ENCODE measurements around the gene UBN2. TPM values are rescaled to one million over a fixed set of nuclear protein-coding genes. Genes with fewer than 3 reads are reported as not detected.

The UBN2 gene
- total and polyA plus RNA-seq, 2 of the 13 experiments (the other 11 are each of a cell fraction or from before 2014, with no cell fraction given) = 5.6 to 5.7 TPM

DNA sequence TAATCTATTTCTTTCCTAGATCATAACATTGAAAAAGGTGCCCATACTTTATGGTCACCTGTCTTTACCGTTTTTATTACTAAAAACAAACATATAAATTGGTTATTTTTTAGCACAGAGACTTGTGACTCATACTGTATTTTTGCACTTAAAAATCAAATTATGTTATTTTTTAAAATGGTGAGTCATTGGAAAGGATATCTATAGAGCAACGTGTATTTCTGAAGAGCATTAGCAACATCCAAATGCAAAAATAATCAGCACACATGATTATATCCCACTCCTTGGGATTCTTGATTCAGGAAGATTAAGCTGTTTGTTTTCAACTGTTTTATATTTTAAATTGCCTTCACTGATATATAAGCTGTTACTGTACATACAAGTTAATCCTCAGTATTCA lies 69.4 kb downstream of the UBN2 start:
- Histone ChIP-seq H2AFZ (ENCODE audit: low read length) (no peak overlapping the region), H3K9me3 (ENCODE audit: low read length) (no peaks in the 10 kb centered on the region), H3K4me3 (replicated peaks in 1 of 3; ENCODE audit: insufficient read depth in 1 of 3, low read depth in 2 of 3, low read length in 3 of 3) (no peak overlapping the region), H3K4me2 (ENCODE audit: low read depth, low read length) (no peak overlapping the region), H4K20me1 (ENCODE audit: insufficient read depth, low read length) (no peaks in the 10 kb centered on the region), H3K9ac (ENCODE audit: insufficient read depth, low read depth, low read length) (no peak overlapping the region), H3K27ac (ENCODE audit: extremely low read length, insufficient read depth, low read length) (no peak overlapping the region), H3K27me3 (ENCODE audit: control insufficient read depth in 1 of 2, insufficient read depth in 2 of 2, low read length in 2 of 2) (no peaks in the 10 kb centered on the region), H3K79me2 (ENCODE audit: insufficient read depth, low read length) (no peaks in the 10 kb centered on the region), H3K4me1 (ENCODE audit: insufficient read depth, low read length) (peaks cover 61% of the 10 kb centered on the region), H3K36me3 (replicated peaks in 1 of 2; ENCODE audit: control insufficient read depth in 1 of 2, insufficient read depth in 2 of 2, low read length in 2 of 2) (no peaks in the 10 kb centered on the region; a peak in 1 of 5 replicates)
- FAIRE-seq (no peak), ATAC-seq (no peak), DNase-seq (ENCODE audit: low spot score) (no peak)
- POLR2A ChIA-PET = no interaction called here
- intact Hi-C loops (cut with micrococcal nuclease; ENCODE audit: unreplicated experiment) = no loop called here
- BruUV-seq (replicated peaks) = no TSS peak
- WGBS (ENCODE audit: low lambda C conversion rate) = 93% methylated on average over 2 of the region's 2 CpGs
- no peak for TF ChIP-seq ZNF761 (CRISPR knock-in tag; conservative IDR thresholded peaks at IDR 0.05)
- TF ChIP-seq ATRX (CRISPR knock-in tag; IDR thresholded peaks at IDR 0.05; ENCODE audit: borderline replicate concordance) = no peak
- TF ChIP-seq RBM39 (IDR thresholded peaks at IDR 0.05; ENCODE audit: low read depth, low read length, poor library complexity, severe bottlenecking) = no peak
- TF ChIP-seq, protein P1, sequence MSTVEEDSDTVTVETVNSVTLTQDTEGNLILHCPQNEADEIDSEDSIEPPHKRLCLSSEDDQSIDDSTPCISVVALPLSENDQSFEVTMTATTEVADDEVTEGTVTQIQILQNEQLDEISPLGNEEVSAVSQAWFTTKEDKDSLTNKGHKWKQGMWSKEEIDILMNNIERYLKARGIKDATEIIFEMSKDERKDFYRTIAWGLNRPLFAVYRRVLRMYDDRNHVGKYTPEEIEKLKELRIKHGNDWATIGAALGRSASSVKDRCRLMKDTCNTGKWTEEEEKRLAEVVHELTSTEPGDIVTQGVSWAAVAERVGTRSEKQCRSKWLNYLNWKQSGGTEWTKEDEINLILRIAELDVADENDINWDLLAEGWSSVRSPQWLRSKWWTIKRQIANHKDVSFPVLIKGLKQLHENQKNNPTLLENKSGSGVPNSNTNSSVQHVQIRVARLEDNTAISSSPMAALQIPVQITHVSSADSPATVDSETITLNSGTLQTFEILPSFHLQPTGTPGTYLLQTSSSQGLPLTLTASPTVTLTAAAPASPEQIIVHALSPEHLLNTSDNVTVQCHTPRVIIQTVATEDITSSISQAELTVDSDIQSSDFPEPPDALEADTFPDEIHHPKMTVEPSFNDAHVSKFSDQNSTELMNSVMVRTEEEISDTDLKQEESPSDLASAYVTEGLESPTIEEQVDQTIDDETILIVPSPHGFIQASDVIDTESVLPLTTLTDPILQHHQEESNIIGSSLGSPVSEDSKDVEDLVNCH (CRISPR knock-in tag; IDR thresholded peaks at IDR 0.05) = no peak
- no peak for TF ChIP-seq DDIT3 (CRISPR knock-in tag; IDR thresholded peaks at IDR 0.05)
- no peak for TF ChIP-seq ZFX (CRISPR knock-in tag; IDR thresholded peaks at IDR 0.05; ENCODE audit: low read depth)
- TF ChIP-seq ZFP37 (CRISPR knock-in tag; IDR thresholded peaks at IDR 0.05; ENCODE audit: borderline replicate concordance) = no peak
- TF ChIP-seq ZSCAN29 (CRISPR knock-in tag; conservative IDR thresholded peaks at IDR 0.05) = no peak
- TF ChIP-seq ZNF253 (CRISPR knock-in tag; IDR thresholded peaks at IDR 0.05; ENCODE audit: borderline replicate concordance) = no peak
- TF ChIP-seq ZFP1 (CRISPR knock-in tag; IDR thresholded peaks at IDR 0.05) = no peak
- TF ChIP-seq KAT7 (CRISPR knock-in tag; IDR thresholded peaks at IDR 0.05; ENCODE audit: borderline replicate concordance) = no peak
- TF ChIP-seq ZNF652 (CRISPR knock-in tag; IDR thresholded peaks at IDR 0.05; ENCODE audit: borderline replicate concordance, low read depth) = no peak
- CTCF ChIA-PET (ENCODE audit: low intra/inter-chr PET ratio, low total read pairs) = no interaction called here
- in situ Hi-C loops (cut with HindIII; ENCODE audit: extremely low pct_ligation_motif_present, low pct_unique_long_range_greater_than_20kb) = no loop called here
